Spleen (tissue), 7 donors: Measurements from ENCODE around the gene RASA3.

Experiments used
- CTCF ChIP-seq, 11 experiments: fragments of 200-600 bp in 7 of 11; fragments of 450-650 bp in 4 of 11; sonication (generic) in 4 of 11; IDR thresholded peaks in 8 of 11; conservative IDR thresholded peaks in 3 of 11; 1 replicate in 7 of 11; 2 replicates in 4 of 11; pipeline versions ENCODE4 v1.4.0 to v1.8.0; 2016 to 2021; ENCODE audit warnings: antibody characterized with exemption in 11 of 11, inconsistent platforms in 4 of 11, mild to moderate bottlenecking in 1 of 11
- POLR2A ChIP-seq, 3 donors: fragments of 450-650 bp; IDR thresholded peaks; one replicate each; pipeline ENCODE4 v1.5.1; 2017; ENCODE audit warnings: antibody characterized with exemption in 3 of 3, mild to moderate bottlenecking in 1 of 3
- donor health status: DM: no; HTN: no; CAD: no; lungs with moderate emphysema.
- donor health status: DM: no; HTN: no; CAD: no.
- donor health status: DM: no; HTN: no; CAD: no.

GRCh38 chr13:114112231-114112825 lies 20.1 kb downstream of the RASA3 start:
- TF ChIP-seq CTCF (IDR thresholded peaks at IDR 0.05 in 8 of 11, conservative IDR thresholded peaks at IDR 0.05 in 3 of 11) (no peak), POLR2A (IDR thresholded peaks at IDR 0.05) (no peak)
